NCI-H2107 (cell line): ENCODE data around the gene SLC28A1.
"Not testable (repeated sequence)": the region's sequence is repeated elsewhere in the genome, so short reads cannot be mapped to it uniquely, and the experiment has no call there.

ENCODE experiments used
- DNase-seq: peaks from one replicate; lab custom pipeline; 2025; lab: John Stamatoyannopoulos, UW

SLC28A1 gene

DNA sequence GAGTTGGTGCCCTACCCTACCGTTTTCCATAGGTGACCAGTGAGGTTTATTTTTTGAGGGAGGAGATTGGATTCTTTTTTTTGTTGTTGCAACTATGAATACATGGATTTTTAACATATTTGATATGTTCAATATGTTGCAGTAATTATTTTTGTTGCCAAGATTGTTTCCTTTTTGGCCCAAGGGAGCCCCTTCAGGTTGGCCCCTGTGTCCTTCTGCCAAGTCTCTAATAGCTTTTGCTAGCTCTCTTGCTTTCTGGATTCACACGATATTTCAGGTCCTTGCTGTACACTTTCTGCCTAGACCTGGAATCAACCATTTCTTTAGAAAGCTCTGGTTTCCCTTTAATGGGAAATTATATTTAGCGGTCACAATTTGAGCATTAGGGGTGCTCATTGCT lies 22.7 kb upstream of the SLC28A1 start:
- DNase-seq: no peak

- no peak for DNase-seq
These were observed 22.1 kb upstream of the SLC28A1 start for GRCh38 chr15:84862214-84862975.

DNA sequence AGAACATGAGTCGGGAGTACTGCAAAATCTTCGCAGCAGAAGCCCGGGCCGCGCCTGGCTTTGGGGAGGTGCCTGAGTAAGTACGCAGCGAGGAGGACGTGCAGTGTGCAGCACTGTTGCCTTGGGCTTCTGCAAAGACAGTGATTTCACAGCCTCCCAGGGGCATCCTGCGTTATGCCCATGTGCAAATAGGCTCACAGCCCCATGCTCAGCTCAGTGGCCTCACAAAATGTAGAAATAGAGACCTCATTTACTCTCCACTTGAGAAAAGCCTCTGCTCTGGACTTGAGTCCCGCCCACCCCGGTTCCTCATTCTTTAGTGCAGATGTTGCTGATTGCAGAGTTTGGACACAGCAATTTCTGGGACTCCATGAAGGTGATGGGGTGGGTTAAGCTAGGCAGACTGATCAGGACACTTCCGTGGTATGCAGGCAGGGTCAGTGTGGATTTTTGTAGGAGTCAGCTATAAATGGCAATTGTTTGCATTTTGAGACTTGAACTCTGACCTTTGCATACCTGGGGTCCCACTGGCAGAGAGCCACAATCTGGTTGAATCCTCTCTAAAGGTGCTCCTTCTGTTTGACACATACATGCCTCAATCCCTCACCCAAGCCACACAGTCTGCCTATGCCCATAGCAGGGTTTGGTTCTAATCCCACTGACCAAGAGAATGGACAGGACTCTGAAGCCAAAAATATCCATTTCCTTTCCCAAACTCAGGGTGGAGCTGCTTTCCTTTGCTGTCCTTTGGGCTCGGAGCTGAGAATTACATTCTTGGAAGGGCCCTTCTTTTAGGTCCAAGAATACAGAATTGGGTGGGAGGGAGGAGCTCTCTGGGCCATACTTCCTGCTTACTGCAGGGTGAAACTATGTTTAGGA lies 20.7 kb upstream of the SLC28A1 start:
- no peak for DNase-seq

GRCh38 chr15:84864444-84864795 lies 20.0 kb upstream of the SLC28A1 start:
- no peak for DNase-seq

GRCh38 chr15:84865074-84865569 lies 19.3 kb upstream of the SLC28A1 start:
- no peak for DNase-seq

DNA sequence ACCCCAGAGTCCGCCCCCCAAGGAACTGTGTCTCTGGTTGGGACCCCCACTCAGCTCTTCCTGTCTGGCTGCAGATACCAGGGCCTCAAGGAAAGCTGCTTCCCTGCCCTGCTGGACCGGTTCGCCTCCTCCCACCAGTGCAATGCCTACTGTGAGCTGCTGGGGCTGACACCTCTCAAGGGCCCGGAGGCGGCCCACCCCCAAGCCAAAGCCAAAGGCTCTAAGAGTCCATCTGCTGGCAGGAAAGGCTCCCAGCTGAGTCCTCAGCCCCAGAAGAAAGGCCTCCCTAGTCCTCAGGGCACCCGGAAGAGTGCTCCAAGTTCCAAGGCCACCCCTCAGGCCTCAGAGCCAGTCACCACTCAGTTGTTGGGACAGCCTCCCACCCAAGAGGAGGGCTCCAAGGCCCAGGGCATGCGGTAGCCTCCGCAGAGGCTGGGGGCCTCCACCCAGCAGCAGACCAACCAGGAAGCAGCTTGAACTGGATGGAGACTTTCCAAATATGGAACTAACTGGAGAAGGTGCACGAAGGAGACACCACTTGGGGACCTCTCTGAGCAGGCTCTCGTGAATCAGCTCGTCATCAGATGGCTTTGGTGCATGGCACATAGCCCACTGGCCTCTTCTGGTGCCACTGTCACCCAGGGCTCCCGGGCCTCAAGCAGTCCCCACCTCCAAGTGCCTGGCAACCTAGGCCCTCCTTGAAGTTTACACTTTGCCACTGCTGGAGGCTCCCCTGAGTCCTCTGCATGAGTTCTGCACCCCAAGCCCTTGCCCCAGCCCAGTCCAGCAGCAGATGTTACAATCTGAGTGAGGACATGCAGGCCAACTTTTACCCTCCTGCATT lies 16.2 kb upstream of the SLC28A1 start:
- no peak for DNase-seq

GRCh38 chr15:84869510-84869909 lies 15.0 kb upstream of the SLC28A1 start:
- no peak for DNase-seq

DNA sequence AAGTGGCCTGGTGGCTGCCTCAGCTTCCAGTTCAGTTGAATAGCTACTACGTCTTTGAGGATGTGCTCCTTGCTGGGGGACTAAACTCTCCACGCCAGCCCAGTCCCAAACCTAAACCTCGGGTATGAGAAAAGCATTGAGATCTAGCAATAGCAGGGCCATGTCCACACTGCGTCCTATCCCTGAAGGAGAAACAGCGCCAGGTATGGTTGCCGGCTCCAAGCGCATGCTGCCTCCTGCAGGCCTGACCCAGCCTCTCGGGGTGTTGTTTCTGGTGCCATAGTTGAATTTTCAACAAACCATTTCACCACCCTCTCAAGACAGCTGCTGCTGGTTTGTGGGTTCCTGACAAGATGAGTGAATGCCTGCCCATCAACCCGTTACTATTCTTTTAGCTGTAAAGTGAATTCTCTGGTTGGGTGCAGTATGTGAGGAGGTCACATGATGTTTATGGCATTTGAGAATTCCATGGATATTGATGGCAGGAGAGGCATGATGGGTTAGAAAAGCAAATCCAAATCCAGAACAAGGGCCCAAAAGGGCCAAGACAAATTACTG lies 13.0 kb upstream of the SLC28A1 start:
- no peak for DNase-seq

GRCh38 chr15:84872009-84872910 lies 12.2 kb upstream of the SLC28A1 start:
- DNase-seq: no peak

- no peak for DNase-seq
These were observed 10.5 kb upstream of the SLC28A1 start for GRCh38 chr15:84873997-84874396.

DNA sequence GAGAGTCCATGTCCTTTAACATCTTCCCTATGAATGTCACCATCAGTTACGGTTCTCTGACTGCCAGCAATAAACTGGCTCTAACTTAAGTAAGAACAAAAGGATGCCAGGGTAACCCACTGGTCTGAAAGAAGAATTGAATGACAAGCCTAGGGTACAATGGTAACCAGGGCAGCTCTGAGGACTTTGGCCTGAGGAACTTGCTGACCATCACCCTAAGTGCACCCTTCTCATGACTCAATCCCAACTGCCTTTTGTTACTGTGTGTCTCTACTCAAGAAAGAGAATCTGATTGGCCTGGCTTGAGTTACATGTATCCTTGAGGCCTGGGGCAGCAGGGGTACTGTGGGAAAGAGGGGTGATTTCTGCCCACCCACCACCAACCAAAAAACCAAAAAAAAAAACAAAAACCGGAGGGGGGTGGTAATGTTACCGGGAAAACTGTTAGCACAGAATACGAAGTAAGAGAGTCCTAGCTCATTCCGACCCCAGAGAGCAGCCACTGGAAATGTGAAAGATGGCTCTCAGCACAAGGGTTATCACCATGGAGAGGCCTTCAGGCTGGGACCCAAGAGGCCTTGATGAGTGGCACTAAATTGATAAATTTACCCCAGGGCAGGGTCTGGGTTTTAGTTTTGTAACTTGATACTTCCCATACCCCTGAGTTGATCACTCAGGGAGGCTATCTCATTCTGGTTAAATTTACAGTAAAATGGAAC lies 9.3 kb upstream of the SLC28A1 start:
- DNase-seq: no peak

- no peak for DNase-seq
These were observed 8.2 kb upstream of the SLC28A1 start for GRCh38 chr15:84876269-84876668.

GRCh38 chr15:84877701-84878100 lies 6.8 kb upstream of the SLC28A1 start:
- not testable (repeated sequence) for DNase-seq

GRCh38 chr15:84878504-84878903 lies 6.0 kb upstream of the SLC28A1 start:
- no peak for DNase-seq

DNA sequence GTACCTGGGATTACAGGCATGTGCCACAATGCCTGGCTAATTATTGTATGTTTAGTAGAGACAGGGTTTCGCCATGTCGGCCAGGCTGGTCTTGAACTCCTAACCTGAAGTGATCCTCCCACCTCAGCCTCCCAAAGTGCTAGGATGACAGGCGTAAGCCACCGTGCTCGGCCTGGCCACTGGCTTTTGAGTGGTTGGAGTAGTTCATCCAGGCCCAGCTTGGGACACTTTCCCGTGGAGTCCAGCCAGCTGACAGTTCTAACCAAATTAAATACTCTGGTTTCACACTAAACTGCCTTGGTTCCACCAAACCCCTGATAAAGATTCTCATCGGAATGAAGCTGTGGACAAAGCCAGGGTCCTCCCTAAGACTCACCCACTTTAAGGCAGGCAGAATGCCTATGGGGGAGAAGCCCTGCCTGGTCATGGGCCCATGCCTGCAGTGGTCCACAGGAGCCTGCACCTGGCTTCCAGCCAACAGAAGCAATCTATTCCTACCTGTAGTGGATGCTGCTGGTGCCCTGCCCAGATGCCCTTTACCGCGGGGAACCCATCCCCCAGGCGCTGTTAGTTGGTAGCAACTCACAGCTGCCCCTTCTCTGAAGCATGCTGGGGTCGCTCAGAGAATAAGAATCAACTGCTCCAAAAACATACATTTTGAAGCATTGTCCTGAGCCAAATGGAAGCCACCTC lies 5.2 kb upstream of the SLC28A1 start:
- no peak for DNase-seq

DNA sequence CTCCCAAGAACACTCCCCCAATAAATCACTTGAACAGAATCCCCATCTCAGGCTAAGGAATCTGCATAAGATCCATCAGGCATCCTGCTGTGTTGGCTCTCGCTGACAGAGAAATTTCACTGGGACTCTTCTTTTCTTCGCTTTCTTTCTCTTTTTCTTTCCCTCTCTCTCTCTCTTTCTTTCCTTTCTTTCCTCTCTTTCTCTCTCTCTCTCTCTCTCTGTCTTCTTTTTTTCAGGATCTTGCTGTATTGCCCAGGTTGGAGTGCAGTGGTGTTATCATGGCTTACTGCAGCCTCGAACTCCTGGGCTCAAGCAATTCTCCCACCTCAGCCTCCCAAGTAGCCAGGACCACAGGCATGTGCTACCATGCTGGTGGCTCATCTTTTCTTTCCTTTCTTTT lies 4.5 kb upstream of the SLC28A1 start:
- DNase-seq: no peak

- DNase-seq: no peak
These were observed 3.5 kb upstream of the SLC28A1 start for GRCh38 chr15:84880822-84881519.

DNA sequence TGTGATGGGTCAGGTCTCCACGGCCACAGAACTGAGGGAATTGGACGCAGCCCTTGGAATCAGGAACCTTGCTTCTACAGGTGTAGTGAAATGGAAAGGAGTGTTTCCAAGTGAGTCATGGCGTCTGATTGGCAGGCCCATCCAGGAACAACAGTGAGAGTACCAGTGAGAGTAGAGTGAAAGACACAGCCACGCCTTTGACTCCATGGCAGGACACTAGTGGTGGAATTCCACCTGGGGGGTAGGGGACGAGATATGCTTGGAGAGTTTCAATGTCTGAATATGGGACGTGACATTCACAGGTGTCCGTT lies 3.0 kb upstream of the SLC28A1 start:
- DNase-seq: no peak

DNA sequence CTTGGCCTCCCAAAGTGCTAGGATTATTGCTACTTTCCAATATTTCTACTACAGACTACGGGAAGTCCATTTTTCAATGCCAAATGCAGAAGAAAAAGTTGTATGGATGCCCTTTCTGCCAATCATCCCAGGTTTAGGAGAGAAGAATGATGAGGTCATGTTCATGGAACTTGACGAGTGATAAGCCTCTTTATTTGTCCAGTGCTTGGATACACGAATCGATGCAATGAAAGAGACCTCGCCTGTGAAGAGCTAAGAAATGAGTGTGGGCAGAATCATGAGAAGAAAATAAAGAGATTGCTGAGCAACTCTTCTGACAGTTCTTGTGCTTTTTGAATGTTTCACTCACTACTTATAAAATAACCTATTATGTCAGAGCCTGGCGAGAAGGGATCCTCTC lies 996 bp upstream of the SLC28A1 start:
- DNase-seq: no peak
